Anterior cingulate cortex (tissue), 58 donors: ENCODE measurements around the gene CFAP57.
A peak's percentile ranks its signal among the peaks of the same experiment; 100 is the strongest.

ENCODE experiments used
- DNase-seq, 58 donors: peaks; one replicate each; lab custom pipeline; 2025; lab: John Stamatoyannopoulos, UW

Gene CFAP57

DNA sequence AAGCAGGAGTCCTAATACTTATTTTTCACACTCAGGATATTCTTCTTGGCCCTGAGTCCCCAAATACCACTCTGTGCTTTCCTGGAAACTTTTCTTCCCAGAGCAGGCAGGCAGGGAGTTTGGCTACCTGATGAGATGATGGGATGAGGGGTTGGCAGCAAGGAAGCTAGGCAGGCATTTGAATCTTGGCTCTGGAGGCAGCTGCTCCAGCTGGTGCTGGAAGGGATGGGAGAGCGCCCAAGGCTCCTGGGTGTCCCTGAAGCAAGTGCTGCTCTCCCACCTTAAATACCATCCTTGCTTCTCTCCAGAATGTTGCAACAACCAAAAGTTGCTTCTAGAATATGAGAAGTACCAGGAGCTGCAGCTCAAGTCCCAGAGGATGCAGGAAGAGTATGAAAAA lies 49.7 kb downstream of the CFAP57 start:
- no peak for DNase-seq

DNA sequence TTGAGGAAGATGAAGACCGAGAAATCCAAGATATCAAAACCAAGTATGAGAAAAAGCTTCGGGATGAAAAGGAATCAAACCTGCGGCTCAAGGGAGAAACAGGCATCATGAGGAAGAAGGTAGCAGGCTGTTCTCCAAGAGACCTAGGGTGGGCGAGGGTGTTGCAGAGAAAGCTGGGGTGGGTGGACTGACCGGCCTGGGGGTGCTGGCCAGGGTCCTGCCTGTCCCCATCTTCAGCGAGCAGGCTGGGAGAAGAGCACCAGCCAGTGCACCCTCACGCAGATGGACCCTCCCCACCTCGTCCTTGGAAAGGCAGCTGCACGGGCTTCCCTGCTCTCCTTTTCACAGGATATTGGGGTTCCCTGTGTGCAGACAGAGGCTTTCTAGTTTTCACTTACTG lies 50.7 kb downstream of the CFAP57 start:
- DNase-seq = no peak

DNA sequence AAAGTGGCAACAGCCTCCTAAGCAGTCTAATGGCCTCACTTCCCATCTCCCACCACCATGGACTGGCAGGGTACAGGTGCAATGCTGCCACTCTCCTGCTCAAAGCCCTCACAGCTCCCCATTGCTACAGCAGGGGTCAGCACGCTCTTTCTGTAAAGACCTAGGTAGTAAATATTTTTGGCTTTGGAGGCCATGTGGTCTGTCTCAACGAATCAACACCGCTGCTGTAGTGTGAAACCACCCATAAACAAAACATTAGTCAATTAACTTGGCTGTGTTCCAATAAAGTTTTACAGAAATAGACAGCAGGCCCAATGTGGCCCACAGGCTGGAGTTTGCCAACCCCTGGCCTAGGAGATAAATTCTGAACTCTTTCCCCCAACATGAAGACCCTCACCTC lies 53.0 kb downstream of the CFAP57 start:
- no peak for DNase-seq

DNA sequence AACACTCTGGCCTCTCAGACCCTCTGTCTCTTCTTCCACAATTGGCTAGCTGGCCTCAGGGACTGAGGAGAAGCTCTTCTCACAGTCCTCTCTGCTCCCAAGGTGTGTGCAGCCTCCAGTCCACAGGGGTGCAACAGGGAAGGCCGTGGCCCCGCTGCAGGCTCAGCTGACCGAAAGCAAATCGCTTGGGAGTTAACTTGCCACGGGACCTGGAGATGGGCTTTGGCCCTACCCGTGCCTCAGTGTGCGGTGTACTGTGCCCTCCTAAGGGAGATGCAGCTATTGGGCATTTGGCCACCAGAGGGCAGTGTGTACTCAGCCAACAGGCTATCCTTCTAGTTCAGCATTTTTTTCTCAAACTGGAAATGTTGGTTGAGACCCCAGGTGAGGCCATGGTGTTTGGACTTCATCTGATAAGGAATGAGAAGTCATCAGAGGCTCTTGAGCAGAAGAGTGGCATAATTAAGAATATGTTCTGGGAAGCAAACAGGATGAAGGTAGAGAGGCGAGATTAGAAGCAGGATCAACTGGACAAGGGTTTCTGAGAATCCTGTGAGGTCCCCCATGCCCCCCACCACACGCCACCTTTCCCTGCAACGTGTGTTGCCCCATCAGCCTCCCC lies 55.1 kb downstream of the CFAP57 start:
- DNase-seq = peak in 55 of 58 donors; percentile 14 to 89 (median 65)

DNA sequence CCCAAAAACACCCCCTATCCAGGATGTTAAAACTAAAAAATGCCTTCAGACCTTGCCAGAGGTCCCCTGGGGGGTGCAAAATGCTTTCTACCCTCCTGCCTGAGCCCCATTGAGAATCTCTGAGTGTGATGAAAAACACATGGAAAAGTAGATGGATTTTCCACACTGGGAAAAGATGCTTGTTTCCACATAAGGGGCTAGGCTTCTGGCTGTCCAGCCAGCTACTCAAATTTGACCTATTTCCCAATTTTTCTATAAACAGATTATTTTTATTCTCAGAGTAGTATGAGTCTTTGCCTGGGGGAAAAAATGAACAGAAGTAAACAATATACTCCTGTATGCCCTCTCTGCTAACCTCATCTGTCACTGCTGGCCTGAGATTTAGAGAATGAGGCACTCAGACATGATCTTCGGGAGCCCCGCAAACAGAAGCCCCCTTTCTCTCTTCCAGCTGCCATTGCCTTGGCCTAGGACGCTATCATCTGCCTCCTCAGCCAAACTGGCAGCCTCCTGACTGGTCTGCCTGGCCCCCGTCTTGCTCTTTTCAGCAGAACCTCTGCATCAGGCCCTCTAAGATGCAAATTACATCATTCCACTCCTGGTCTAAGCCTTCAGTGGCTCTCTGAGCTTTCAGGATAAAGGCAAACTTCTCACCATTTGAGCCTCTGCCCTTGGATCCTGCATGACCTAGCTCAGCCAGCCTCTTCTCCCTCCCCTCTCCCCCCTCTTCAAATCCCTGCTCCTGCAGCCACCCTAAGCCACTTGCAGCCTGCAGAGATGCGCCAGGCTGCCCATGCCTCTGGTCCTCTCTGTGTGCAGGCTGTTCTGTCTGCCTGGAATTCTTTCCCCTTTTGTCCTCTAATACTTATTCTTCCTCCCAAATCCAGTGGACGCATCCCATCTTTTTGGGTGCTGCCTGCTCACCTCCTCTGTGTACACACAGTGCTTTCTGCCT lies 58.0 kb downstream of the CFAP57 start:
- DNase-seq = no peak

DNA sequence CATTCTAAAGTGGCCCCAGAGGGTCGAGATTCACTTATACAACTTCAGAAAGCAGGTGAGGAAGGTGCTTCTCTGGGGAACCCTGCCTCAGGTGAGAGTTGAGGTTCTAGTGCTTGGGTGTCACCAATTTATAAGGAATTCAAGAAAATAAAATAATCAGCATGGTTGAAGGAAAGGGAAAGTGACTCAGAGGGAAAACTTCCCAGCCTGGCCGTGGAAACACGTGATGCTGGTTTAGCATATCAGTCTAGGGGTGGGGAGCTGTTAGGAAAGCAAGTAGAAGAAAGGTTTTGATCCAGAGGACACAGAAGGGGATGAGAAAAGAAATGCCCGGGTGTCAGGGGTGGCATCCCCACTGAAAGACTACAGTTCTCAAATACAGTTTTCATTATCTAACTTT lies 59.9 kb downstream of the CFAP57 start:
- no peak for DNase-seq

DNA sequence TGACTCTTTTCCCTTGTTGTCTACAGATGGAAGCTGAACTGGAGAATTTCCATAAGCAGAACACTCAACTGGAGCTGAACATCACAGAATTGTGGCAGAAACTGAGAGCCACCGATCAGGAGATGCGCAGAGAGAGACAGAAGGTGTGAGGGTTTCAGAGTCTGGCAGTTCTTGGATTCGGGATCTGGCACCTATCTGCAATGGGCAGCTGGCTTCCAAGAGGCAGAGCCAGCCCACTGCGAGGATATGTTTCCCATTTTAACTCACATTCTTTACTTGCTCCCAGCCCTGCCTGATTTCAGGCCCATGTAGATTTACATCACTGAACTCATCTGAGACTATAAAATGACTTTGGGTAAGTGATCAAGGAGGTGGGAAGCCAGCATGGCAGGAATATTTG lies 60.4 kb downstream of the CFAP57 start:
- peak in 28 of 58 donors; percentile 8 to 77 (median 40) for DNase-seq

DNA sequence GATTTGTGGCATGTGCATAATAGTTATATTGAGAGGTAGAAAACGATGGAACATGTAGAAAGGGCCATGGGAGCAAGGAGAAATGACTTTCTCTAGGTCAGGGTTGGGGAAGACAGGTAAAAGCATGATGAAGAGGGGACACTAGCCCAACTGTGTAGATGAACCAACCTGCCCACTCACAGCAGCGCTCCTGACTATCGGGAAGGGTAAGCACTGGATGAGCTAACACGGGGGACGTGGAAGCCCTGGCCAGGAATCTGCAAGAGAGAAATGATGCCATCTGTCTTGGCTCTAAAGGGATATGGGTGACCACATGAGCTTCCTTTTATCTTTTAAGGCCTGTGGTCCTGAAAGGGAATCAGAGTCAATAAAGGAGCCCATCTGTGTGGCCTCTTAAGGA lies 61.5 kb downstream of the CFAP57 start:
- DNase-seq = peak in 5 of 58 donors; percentile 9 to 42 (median 16)

DNA sequence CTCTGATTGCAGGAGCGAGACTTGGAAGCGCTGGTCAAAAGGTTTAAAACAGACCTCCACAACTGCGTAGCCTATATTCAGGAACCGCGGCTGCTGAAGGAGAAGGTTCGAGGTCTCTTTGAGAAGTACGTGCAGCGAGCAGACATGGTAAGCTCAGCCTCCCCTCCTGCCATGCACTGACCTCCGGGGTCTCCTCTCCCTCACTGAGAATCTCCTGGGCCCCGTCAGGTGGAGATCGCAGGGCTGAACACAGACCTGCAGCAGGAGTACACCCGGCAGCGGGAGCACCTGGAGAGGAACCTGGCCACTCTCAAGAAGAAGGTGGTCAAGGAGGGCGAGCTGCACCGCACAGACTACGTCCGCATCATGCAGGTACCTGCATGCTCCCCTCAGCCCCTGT lies 62.1 kb downstream of the CFAP57 start:
- DNase-seq = no peak

DNA sequence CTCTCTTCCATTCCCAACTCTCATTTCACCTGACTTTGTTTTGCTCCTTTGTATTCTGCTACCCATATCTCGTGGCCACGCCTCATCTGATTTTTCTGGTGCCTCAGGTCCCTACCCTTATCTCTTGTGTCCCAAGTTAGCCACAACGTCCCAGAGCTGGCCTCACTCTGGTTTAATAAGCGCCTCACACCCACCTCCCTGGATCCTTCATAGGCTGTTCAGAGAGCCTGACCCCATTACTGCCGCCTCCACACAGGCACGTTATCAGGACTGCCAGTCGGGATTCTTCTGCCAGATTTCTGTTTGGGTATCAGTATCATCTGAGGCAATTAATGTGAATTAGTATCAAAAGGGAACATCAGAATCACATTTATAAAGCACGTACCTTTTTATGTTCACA lies 62.9 kb downstream of the CFAP57 start:
- DNase-seq = no peak

DNA sequence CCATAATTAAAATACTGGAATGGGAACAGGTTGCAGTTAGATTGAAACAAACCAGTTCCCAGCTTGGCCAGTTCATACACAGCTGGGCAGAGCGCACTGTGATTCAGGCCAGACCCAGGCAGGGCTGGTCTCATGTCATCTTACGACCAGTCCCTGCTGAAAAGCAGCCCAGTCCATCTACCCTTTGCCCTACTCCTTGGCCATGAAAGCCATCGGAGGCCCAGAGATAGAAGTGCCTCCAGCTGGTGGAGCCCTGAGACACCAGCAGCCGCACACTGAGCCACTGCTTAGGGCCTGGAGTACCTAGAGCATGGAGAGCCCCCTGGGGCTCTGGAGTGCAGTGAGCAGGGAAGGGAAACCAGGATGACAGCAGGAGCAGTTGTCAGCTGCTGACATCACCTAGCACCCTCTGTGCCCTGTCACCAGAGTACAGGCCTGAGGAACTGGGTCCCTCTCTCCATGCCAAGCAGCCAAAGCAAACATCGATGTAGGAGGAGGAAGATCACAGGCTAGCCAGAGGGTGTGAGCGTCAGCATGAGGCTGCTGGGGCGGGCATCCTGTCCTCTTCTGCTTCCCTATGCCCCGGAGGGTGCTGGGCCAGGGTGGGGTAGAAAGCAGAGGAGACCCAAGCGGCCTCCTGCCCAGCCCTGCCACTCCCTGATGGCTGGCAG lies 63.5 kb downstream of the CFAP57 start:
- DNase-seq = peak in 1 of 58 donors; percentile 6

DNA sequence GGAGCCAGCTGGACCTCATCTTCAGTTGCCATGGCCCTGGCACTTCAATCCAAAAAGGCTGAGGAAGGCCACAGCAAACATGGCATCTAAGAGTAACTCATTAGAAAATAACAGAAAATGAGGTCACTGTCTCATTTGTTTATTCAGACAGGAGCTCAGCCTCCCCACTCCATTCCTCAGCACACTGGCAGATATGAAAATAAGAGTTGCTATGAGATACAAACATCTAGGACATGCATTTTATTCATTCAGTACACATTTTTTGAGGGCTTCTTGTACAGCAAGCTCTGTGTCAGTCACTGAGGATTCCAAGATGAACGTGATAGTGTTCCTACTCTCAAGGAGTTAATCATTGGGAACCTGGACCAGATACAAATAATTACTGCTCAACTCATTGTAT lies 65.0 kb downstream of the CFAP57 start:
- no peak for DNase-seq

DNA sequence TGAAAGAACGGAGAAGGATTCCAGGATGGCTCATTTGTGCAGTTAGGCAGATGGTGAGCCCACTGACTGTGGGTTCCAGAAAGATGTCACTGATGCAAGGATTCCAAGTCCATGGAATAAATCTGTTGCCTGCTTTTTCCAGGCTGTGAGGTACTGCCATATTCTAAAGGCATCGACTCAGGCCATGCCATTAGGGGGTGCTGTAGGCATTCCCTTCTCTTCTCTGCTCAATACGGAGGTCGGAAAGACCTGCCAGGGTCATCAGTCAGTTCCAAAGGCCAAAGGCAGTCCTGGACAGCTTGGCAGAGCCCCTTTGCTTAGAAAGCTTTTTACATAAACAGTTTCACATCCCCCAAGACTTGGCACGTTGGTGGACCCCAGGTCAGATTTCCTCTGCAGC lies 66.0 kb downstream of the CFAP57 start:
- DNase-seq = peak in 49 of 58 donors; percentile 11 to 80 (median 51)

DNA sequence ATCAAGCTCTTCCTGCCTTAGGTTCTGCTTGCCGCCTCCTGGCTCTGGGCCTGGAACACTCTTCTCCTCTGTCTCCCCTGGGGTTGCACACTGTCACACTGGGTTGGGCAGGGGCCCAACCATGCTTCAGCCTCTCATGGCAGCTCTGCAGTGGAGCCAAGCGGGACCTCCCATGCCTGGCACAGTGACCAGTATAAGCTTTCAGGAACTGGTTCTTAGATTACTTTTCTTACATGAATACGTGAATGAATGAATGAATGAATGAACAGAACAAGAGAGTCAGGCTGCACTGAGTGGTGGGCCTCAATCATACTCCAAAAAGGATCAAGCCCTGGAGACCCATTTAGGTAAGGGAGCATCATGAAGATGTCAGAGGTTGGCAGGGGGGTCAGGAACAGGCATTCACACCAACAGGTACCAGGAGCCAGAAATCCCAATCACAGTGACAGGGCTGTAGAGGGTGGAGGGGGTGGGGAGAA lies 66.9 kb downstream of the CFAP57 start:
- DNase-seq = no peak

DNA sequence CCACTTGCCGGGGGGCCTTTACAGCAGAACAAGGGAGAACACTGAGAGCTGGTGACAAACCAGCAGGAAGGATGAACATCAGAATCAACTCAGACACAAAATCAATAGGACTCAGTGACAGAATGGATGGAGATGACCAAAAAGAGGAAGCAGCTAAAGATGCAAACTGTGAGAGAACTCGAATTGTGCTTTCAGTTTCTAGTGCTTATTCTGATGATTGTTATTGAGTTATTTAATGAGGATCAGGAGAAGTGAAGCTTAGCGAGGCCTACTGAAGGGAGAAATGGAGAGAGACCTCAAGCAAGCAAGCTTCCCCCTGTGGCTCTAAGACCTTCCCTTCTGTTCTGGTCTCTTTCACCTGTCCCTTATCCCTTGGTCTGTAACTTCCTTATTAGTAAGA lies 67.4 kb downstream of the CFAP57 start:
- DNase-seq = no peak

DNA sequence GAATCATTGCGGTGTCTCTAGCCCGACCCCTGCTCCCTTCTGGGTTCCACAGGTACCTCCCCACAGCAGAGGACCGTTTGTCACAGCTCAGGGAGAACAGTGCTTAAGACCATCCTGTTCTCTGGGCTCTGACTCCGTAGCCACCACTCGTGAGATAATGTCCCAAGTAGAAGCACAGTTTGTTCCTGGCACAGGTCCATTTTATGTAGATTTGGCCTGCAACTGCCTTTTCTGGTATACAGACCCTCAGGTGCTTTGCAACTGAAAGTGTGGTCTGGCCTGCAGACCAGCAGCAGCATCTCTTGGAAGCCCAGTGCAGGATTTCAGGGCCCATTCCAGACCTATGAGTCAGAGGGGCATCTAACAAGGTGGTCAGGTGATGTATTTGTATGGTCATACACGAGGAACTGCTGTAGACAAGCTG lies 69.3 kb downstream of the CFAP57 start:
- DNase-seq = no peak

DNA sequence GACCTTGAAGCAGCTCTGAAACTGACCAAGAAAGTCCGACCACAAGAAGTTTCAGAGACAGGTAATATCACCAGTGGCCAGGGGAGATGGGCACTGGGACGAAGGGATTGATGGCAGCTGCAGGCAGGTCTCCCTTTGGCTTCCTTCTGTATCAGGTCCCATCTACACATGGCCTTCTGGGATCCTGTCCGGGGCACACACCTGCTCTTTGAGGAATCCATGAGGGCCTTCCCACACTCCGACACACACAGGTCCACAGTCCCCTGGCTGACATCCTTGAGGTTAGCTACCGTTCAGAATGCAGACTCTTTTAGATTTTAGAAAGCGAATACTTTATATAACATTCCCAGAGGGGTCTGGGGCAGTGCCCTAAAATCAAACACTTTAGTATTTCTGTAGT lies 71.2 kb downstream of the CFAP57 start:
- DNase-seq = no peak

DNA sequence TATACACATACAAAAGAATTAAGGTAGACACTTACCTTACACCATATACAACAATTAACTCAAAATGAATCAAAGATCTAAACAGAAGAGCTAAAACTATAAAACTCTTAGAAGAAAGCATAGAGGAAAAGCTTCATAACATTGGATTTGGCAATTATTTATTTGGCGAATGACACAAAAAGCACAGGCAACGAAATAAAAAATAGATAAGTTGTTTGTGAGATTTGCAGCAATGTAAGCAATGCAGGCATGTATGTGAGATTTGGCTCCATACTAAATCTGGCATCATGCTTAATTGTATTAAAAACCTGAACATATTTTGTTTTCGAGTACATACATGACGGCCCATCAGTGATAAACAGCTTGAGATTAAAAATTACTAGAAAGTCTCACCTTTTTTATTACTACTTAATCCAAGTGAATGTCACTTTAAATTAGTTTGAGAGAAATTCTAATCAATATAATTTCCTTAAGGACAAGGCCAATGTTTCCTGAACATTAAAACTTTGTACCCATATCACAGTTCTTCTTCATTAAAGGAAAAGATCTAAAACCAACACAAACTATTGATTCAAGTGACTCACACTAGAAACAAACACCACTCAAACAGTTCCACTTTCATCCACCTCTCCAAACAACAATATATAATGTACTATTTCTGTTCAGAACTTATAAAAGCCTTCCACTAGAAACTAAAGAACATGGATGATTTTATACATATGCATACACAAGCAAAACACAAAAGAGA lies 74.5 kb downstream of the CFAP57 start:
- DNase-seq = no peak

DNA sequence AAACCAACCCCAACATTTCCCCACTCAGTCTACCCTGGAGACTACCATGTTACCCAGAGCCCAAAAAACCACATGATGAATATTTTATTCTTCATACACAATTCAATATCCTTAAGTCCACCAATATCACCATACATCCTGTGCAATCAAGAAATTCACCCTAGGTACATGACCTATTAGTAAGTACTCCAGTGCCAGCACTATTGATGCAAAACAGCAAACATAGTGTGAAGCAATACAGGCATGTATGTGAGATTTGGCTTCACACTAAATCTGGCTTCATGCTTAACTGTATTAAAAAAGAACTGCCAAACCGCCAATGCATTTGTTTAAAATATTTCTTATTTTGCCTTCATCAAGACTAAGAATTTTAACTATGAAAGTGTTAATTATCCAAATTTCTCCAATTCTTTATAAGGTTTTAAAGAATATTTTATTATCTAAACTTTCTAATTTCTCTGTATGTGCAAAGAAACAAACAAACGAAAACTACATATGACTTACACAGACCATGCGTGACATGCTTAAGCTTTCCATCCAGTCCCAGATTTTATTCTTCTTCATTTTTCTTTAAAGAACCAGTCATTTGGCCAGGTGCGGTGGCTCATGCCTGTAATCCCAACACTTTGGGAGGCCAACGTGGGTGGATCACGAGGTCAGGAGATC lies 75.3 kb downstream of the CFAP57 start:
- DNase-seq = no peak

DNA sequence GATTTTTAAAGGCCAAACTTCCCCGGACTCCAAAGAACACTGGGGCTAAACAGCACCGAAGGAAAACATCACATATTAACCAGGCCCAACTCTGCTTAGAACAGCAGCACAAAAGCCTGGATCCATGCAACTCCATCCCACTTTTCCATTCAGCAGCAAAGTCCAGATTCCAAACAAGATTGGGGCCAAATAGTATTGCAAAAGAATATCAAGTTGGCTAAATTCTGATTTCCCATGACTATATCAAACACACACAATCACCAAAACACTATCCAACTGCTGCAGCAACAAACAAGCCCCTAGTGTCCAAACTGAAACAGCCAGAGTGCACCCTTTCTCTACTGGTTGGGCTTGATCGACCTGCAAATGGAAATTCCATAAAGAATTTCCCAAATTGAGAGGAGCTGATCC lies 78.2 kb downstream of the CFAP57 start:
- no peak for DNase-seq
